CD14-positive monocyte (primary cell): ENCODE data around the gene TLE7. TPM values are rescaled to one million over a fixed set of nuclear protein-coding genes. Genes with fewer than 3 reads are reported as not detected.

Experiments
- DNase-seq, 3 donors: peaks; one replicate each; pipeline ENCODE4 v3.0.0-alpha.2; 2011 to 2022
- H2AFZ ChIP-seq: 2 replicates; pipeline ENCODE4 v1.6.0; 2012; ENCODE audit warnings: mild to moderate bottlenecking, low read depth, low read length, inconsistent platforms; ENCODE audit not compliant: insufficient read depth, poor library complexity, severe bottlenecking
- H3K27ac ChIP-seq, 2 donors: 1 replicate in 1 of 2; 2 replicates in 1 of 2; pipeline ENCODE4 v1.5.1; 2012 to 2013; ENCODE audit warnings: low read length in 2 of 2, control low read depth in 1 of 2, inconsistent platforms in 1 of 2, low read depth in 1 of 2, mild to moderate bottlenecking in 1 of 2
- H3K27me3 ChIP-seq, 2 donors: one replicate each; pipeline versions ENCODE4 v1.6.0 to v1.6.1; 2011 to 2013; ENCODE audit warnings: low read length in 2 of 2; ENCODE audit not compliant: control insufficient read depth in 2 of 2, insufficient read depth in 2 of 2
- H3K36me3 ChIP-seq, 2 donors: replicated peaks in 1 of 2; 1 replicate in 1 of 2; 2 replicates in 1 of 2; pipeline versions ENCODE4 v1.5.1 to v1.6.1; 2012 to 2013; ENCODE audit warnings: low read length in 2 of 2, control low read depth in 1 of 2, inconsistent platforms in 1 of 2, mild to moderate bottlenecking in 1 of 2; ENCODE audit not compliant: insufficient read depth in 2 of 2, control insufficient read depth in 1 of 2
- H3K4me1 ChIP-seq, 2 donors: 1 replicate in 1 of 2; 2 replicates in 1 of 2; pipeline versions ENCODE4 v1.5.1 to v1.6.1; 2012 to 2013; ENCODE audit warnings: low read length in 2 of 2, control low read depth in 1 of 2, inconsistent platforms in 1 of 2, mild to moderate bottlenecking in 1 of 2, moderate library complexity in 1 of 2; ENCODE audit not compliant: insufficient read depth in 2 of 2, control insufficient read depth in 1 of 2
- H3K4me2 ChIP-seq: replicated peaks from 2 replicates; pipeline ENCODE3; 2012; ENCODE audit warnings: low read length, moderate library complexity, mild to moderate bottlenecking; ENCODE audit not compliant: poor library complexity, severe bottlenecking; ENCODE audit errors: extremely low read depth
- H3K4me3 ChIP-seq, 3 experiments: fragments of 200-600 bp in 1 of 3; sonication (generic) in 1 of 3; replicated peaks in 1 of 3; 1 replicate in 2 of 3; 2 replicates in 1 of 3; pipeline ENCODE4 v1.5.1; 2011 to 2013; ENCODE audit warnings: low read length in 3 of 3, mild to moderate bottlenecking in 3 of 3, control low read depth in 2 of 3, low read depth in 2 of 3, inconsistent platforms in 1 of 3, moderate library complexity in 1 of 3
- H3K79me2 ChIP-seq: 2 replicates; pipeline ENCODE4 v1.6.0; 2012; ENCODE audit warnings: mild to moderate bottlenecking, control low read depth, inconsistent platforms, low read length, moderate library complexity; ENCODE audit not compliant: insufficient read depth
- H3K9ac ChIP-seq: 2 replicates; pipeline ENCODE4 v1.6.0; 2017; ENCODE audit warnings: low read length, mild to moderate bottlenecking; ENCODE audit not compliant: insufficient read depth, poor library complexity, severe bottlenecking
- H3K9me3 ChIP-seq, 2 donors: replicated peaks in 1 of 2; 1 replicate in 1 of 2; 2 replicates in 1 of 2; pipeline versions ENCODE4 v1.5.1 to v1.6.1; 2012 to 2013; ENCODE audit warnings: low read length in 2 of 2, control low read depth in 1 of 2; ENCODE audit not compliant: control insufficient read depth in 1 of 2, insufficient read depth in 1 of 2
- H4K20me1 ChIP-seq: 2 replicates; pipeline ENCODE4 v1.6.0; 2012; ENCODE audit warnings: mild to moderate bottlenecking, low read length, control low read depth, moderate library complexity; ENCODE audit not compliant: insufficient read depth
- H3K27ac Mint-ChIP-seq, 7 donors: one replicate each; pipeline ENCODE4 v1.8.0; 2020; ENCODE audit warnings: mild to moderate bottlenecking in 7 of 7, mixed read lengths in 7 of 7, moderate library complexity in 6 of 7, inconsistent platforms in 2 of 7
- H3K27me3 Mint-ChIP-seq, 3 donors: one replicate each; pipeline ENCODE4 v1.8.0; 2021 to 2022; ENCODE audit warnings: low read depth in 3 of 3, mild to moderate bottlenecking in 3 of 3, mixed read lengths in 3 of 3, moderate library complexity in 3 of 3, inconsistent platforms in 1 of 3
- H3K36me3 Mint-ChIP-seq, 2 donors: one replicate each; pipeline ENCODE4 v1.8.0; 2020; ENCODE audit warnings: mixed read lengths in 2 of 2, inconsistent platforms in 1 of 2, mild to moderate bottlenecking in 1 of 2
- H3K4me1 Mint-ChIP-seq: one replicate; pipeline ENCODE4 v1.8.0; 2020; ENCODE audit warnings: mild to moderate bottlenecking, mixed read lengths
- H3K4me3 Mint-ChIP-seq, 2 donors: one replicate each; pipeline ENCODE4 v1.8.0; 2020; ENCODE audit warnings: mild to moderate bottlenecking in 2 of 2, mixed read lengths in 2 of 2, moderate library complexity in 1 of 2
- H3K9me3 Mint-ChIP-seq, 7 donors: one replicate each; pipeline ENCODE4 v1.8.0; 2020 to 2022; ENCODE audit warnings: mixed read lengths in 7 of 7, mild to moderate bottlenecking in 6 of 7, moderate library complexity in 6 of 7, inconsistent platforms in 2 of 7
- WGBS: methylation state at CpG from one replicate; pipeline ENCODE4 v1.1.5; 2013; ENCODE audit warnings: missing lambda C conversion rate; ENCODE audit not compliant: insufficient coverage; 5-methylcytosine and 5-hydroxymethylcytosine counted together
- intact Hi-C, 2 donors: fragments of 100-400 bp; cut with micrococcal nuclease; formaldehyde crosslinking; loops; one replicate each; pipeline versions ENCODE4 v1.15.0 to v1.15.1; 2023
- polyA plus RNA-seq, 3 donors: library from polyadenylated mRNA; depleted of rRNA in 1 of 3; unstranded in 2 of 3; stranded (reverse) in 1 of 3; fragments of 300-500 nt in 2 of 3; fragments of >200 nt in 1 of 3; fragmentation: Illumina TruSeq in 2 of 3; gene quantifications; 1 replicate in 2 of 3; 2 replicates in 1 of 3; pipeline ENCODE4 v1.2.3, GENCODE V29; 2012 to 2021
- TF ChIP-seq, protein P1 (sequence below): fragments of 200-600 bp; IDR thresholded peaks from one replicate; pipeline ENCODE4 v1.8.0; 2022; ENCODE audit warnings: antibody characterized with exemption, mild to moderate bottlenecking

TLE7 gene
- polyA plus RNA-seq, 3 donors = not detected

DNA sequence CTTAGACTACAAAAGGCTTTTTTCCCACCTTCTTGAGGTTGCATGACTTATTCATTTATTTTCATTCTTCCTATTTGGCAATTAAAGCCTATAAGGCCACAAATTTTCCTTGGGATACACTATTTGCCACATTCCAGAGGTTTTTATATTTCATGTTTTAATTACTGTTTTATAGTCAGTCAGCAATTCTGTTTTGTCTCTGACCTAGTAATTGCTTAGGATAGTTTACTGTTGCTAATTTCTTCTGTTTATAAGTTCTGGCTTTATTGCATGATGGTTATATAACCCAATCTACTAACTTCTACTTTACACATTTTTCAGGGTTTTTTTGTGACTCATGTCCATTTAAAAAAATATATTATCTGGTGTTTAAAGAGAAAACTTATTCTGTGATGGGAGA, 17.7 kb upstream of the TLE7 start:
- Mint-ChIP-seq H3K4me3 (no peak overlapping the region), H3K9me3 (peaks cover 4 to 13% (median 11%) of the 10 kb centered on the region in 7 donors), H3K27ac (no peak overlapping the region), H3K4me1 (peaks cover 20% of the 10 kb centered on the region), H3K27me3 (peaks cover 0 to 3% (median 0%) of the 10 kb centered on the region in 3 donors), H3K36me3 (peaks cover 19 to 27% of the 10 kb centered on the region in 2 donors)
- Histone ChIP-seq H3K27me3 (no peaks in the 10 kb centered on the region), H3K4me2 (no peak overlapping the region), H3K36me3 (peaks cover 13 to 21% of the 10 kb centered on the region in 2 donors), H3K4me3 (no peak overlapping the region), H3K9me3 (peaks cover 4 to 10% of the 10 kb centered on the region in 2 donors), H4K20me1 (no peaks in the 10 kb centered on the region), H3K27ac (no peak overlapping the region), H3K79me2 (peaks cover 3% of the 10 kb centered on the region), H3K4me1 (peaks cover 13 to 15% of the 10 kb centered on the region in 2 donors), H3K9ac (no peak overlapping the region), H2AFZ (no peak overlapping the region)
- DNase-seq = no peak
- intact Hi-C loops = no loop called here
- TF ChIP-seq, protein P1, sequence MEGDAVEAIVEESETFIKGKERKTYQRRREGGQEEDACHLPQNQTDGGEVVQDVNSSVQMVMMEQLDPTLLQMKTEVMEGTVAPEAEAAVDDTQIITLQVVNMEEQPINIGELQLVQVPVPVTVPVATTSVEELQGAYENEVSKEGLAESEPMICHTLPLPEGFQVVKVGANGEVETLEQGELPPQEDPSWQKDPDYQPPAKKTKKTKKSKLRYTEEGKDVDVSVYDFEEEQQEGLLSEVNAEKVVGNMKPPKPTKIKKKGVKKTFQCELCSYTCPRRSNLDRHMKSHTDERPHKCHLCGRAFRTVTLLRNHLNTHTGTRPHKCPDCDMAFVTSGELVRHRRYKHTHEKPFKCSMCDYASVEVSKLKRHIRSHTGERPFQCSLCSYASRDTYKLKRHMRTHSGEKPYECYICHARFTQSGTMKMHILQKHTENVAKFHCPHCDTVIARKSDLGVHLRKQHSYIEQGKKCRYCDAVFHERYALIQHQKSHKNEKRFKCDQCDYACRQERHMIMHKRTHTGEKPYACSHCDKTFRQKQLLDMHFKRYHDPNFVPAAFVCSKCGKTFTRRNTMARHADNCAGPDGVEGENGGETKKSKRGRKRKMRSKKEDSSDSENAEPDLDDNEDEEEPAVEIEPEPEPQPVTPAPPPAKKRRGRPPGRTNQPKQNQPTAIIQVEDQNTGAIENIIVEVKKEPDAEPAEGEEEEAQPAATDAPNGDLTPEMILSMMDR = no peak

DNA sequence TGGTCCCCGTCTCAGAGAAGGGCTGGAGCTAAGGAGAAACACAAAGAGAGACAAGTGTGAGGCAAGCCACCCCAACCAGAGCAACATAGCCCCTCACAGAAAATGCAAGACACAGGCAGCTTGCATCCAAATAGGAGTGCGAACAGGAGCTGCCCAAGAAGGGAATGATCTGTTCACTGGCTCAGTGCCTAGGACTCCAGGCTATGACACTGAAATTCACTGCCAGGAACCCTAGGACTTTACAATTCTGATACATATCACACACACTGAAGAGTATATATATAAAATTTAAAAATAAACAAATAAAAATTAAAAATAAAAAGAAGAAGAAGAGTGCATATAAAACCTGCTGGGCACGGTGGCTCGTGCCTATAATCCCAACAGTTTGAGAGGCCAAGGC, 14.9 kb upstream of the TLE7 start:
- no peak overlapping the region for H3K27ac ChIP-seq
- WGBS = 100% methylated on average over 2 of the region's 4 CpGs
- H3K9ac ChIP-seq = no peak overlapping the region
- H3K4me1 ChIP-seq = peaks cover 6 to 7% of the 10 kb centered on the region in 2 donors
- peaks cover 12% of the 10 kb centered on the region for H3K4me1 Mint-ChIP-seq
- H3K4me2 ChIP-seq = no peak overlapping the region
- H3K36me3 Mint-ChIP-seq = peaks cover 43 to 53% of the 10 kb centered on the region in 2 donors
- H3K4me3 Mint-ChIP-seq = no peak overlapping the region
- peaks cover 34 to 49% of the 10 kb centered on the region in 2 donors for H3K36me3 ChIP-seq
- no peak overlapping the region for H2AFZ ChIP-seq
- peaks cover 3% of the 10 kb centered on the region for H3K79me2 ChIP-seq
- H3K4me3 ChIP-seq = no peak overlapping the region
- H3K9me3 ChIP-seq = peaks cover 26 to 27% of the 10 kb centered on the region in 2 donors
- no peak for DNase-seq
- H3K9me3 Mint-ChIP-seq = peaks cover 21 to 32% (median 27%) of the 10 kb centered on the region in 7 donors
- H4K20me1 ChIP-seq = no peaks in the 10 kb centered on the region
- intact Hi-C loops = no loop called here
- H3K27me3 Mint-ChIP-seq = peaks cover 0 to 1% (median 0%) of the 10 kb centered on the region in 3 donors
- no peak overlapping the region for H3K27ac Mint-ChIP-seq
- TF ChIP-seq, protein P1 = no peak
- H3K27me3 ChIP-seq = no peaks in the 10 kb centered on the region
